ENCODE data around the gene NMNAT1.
"Not testable (repeated sequence)": the region's sequence is repeated elsewhere in the genome, so short reads cannot be mapped to it uniquely, and the experiment has no call there.

NMNAT1 gene

GRCh38 chr1:10014016-10014415 lies 70.7 kb downstream of the NMNAT1 start:
- no peak for DNase-seq

DNA sequence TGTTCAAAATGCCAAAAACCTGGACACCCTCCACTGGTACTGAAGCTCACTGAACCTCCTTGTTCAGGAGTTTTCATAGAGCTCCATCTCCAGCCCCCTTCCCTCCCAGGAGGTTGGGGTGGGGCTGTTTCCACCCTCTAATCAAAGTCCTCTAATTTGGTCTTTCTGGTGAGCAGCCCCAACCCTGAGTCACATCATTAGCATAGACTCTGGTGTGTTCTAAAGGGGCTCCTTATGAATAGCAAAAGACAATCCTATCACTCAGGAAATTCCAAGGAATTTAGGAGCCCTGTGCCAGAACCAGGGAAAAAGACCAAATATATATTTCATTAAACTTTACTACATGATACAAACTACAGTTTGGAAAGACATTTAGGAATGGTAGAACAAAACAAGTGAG lies 76.3 kb downstream of the NMNAT1 start:
- DNase-seq = no peak

- DNase-seq = no peak
Measured at GRCh38 chr1:10020086-10020485, 76.8 kb downstream of the NMNAT1 start.

- DNase-seq = not testable (repeated sequence)
Measured at GRCh38 chr1:10020678-10021077, 77.4 kb downstream of the NMNAT1 start.

DNA sequence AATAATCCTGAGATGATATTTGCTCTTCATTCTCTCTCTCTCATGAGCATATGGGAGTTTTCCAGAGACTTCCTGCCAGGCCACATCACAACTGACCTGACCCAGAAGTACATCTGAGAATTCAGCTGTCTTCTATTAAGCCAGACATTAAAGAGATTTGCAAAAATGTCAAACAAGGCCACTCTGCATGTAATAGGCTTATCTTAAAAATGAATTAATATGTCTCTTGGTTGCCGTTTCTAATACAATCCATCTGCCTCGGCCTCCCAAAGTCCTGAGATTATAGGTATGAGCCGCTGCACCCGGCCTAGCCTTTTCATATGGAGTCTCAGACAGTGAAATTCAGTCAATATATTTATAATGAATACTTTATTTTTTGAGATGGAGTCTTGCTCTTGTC lies 78.7 kb downstream of the NMNAT1 start:
- not testable (repeated sequence) for DNase-seq

DNA sequence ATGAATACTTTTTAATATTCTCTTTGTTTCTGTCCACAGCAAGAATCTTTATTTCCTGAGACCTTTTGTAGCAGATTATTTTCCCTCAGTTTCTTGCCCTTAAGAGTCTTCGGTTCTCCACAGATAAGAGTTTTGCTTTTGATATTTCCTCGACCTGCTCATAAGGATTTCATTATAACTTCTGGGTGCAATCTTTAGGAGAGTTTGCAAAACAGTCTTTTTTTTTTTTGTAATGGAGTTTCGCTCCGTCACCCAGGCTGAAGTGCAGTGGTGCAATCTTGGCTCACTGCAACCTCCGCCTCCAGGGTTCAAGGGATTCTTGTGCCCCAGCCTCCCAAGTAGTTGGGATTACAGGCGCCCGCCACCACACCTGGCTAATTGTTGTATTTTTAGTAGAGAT lies 79.4 kb downstream of the NMNAT1 start:
- DNase-seq = no peak

DNA sequence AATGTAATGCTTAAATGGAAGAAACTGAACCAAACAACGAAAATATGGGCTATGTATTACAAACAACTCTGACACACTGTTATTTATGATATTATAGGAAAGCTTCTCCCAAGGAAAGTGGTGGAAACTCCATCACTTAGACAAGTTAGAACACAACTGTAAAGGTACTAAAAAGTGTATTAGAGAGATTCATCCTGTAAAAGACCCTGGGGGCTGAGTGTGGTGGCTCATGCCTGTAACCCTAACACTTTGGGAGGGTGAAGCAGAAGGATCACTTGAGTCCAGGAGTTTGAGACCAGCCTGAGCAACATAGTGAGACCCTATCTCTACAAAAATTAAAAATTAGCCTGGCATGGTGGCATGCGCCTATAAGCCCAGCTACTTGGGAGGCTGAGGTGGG lies 82.1 kb downstream of the NMNAT1 start:
- no peak for DNase-seq

GRCh38 chr1:10027027-10027426 lies 83.8 kb downstream of the NMNAT1 start:
- DNase-seq = no peak

DNA sequence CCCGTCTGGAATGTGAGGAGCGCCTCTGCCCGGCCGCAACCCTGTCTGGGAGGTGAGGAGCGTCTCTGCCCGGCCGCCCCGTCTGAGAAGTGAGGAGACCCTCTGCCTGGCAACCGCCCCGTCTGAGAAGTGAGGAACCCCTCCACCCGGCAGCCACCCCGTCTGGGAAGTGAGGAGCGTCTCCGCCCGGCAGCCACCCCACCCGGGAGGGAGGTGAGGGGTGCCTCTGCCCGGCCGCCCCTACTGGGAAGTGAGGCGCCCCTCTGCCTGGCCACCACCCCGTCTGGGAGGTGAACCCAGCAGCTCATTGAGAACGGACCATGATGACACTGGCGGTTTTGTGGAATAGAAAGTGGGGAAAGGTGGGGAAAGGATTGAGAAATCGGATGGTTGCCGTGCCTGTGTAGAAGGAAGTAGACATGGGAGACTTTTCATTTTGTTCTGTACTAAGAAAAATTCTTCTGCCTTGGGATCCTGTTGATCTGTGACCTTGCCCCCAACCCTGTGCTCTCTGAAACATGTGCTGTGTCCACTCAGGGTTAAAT lies 85.8 kb downstream of the NMNAT1 start:
- not testable (repeated sequence) for DNase-seq

DNA sequence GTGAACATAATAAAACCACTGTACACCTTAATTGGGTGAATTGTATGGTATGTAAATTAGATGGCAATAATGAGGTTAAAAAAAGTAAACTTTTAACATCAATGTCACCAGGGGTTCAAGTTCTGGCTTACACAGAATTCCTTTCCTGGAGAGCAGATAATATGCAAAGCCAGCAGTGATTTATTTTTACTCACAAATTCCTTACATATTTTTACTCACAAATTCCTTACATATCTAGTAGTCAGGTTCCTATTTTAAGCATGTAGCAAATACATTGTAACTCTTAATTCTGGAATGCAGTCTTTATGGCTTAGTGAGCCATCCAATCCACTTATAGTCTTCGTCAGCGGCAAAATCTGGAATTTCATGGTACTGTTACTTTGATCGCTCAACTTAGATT lies 88.2 kb downstream of the NMNAT1 start:
- DNase-seq = no peak

DNA sequence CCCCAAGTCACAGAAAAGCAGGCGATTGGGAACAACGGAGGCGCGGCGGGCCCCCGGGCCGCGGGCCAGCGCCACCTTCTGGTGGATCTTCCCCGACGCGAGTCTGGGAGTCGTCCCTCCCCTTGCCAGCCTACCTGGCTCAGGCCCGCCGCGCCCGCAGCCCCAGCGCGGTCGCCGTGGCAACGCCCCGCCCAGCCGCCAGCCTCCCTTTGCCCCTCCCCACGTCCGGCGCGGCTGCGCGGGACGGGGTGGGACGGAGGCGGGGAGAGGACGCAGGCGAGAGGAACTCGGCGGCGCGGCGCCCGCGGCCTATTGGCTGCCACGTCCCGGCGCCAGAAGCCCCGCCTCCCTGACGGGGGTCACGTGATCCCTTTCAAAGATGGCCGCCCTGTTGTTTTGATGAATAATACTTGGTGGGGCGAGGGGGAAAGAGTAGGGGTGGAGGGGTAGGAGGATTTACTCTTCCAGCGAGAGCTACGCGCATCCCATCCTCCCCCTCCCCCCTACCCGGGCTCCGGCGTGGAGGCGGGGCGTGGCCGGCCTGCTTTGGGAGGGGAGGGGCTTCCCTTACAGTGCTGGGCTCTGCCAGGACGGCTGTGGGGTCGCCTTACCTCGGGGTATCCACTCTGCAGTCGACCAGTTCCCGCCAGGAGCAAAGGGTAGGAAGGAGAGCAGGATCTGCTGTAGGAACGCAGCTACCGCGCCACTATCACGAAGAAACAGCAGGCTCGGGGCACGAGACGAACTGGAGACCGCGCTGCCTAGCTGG lies 89.5 kb downstream of the NMNAT1 start, which contains the start of gene UBE4B:
Gene UBE4B, plus strand, starts transcription at position 369 of the 769 bp plus-strand sequence. CDS start 713 bp downstream, outside the sequence.
- peak; percentile 47 to 99 (median 96) for DNase-seq

DNA sequence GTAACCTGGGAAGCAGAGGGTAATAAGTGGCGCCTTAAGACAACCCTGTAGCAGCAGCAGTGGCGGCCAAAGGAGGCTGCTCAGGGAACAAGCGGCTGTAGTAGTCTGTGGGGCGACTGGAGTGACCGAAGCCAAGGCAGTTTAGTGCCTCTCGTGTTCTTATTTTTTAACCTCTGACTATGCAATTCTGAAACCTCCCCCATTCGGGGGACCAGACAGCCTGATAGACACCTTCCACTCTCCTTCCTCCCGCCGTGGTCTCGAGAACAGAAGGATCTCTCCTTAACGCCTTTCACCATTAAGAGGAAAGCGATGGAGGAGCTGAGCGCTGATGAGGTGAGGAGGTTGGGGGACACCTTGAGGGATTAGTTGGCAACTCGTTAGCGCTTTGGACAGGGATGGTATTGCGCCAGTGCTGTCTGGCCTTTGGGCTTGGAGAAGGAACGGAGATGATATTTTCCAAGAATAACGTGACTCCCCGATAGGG lies 90.1 kb downstream of the NMNAT1 start:
- DNase-seq = peak in 9 of 56 donors; percentile 20 to 67 (median 41)

All from nucleus accumbens (tissue), 56 donors.